ENCODE measurements around the gene HSP90B1. TPM values are rescaled to one million over a fixed set of nuclear protein-coding genes. Genes with fewer than 3 reads are reported as not detected.
A peak's percentile ranks its signal among the peaks of the same experiment; 100 is the strongest.

HSP90B1 gene
- total and polyA plus RNA-seq, 2 of the 13 experiments (the other 11 are each of a cell fraction or from before 2014, with no cell fraction given): 800 to 954 TPM

DNA sequence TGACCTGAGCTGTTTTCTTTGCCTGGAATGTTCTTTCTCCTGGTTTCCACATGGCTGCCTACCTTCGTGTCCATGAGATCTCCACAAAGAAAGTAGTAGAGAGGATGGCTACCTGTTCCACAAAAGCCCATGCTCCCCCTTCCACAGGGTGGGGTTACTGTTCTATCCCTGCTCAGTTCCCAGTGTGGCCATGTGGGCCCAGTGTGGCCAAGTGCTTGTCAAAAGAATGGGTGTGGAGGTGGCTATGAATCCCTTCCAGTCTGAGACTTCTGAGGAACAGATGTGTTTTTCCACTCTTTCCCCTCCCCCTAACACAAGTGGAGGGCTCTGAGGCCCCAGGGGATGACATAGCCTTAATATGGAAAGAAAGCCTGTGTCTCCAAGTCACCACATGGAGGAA, 26.2 kb upstream of the HSP90B1 start (continued):
- TF ChIP-seq HNRNPUL1 (IDR thresholded peaks at IDR 0.05; ENCODE audit: low read depth, low read length) (no peak), ZNF878 (CRISPR knock-in tag; IDR thresholded peaks at IDR 0.05) (no peak), PLSCR1 (CRISPR knock-in tag; IDR thresholded peaks at IDR 0.05; ENCODE audit: borderline replicate concordance) (no peak), KLF12 (CRISPR knock-in tag; IDR thresholded peaks at IDR 0.05; ENCODE audit: borderline replicate concordance) (no peak), ZFAT (CRISPR knock-in tag; conservative IDR thresholded peaks at IDR 0.05) (no peak), ONECUT2 (CRISPR knock-in tag; IDR thresholded peaks at IDR 0.05) (no peak)
- TF ChIP-seq, protein P1, sequence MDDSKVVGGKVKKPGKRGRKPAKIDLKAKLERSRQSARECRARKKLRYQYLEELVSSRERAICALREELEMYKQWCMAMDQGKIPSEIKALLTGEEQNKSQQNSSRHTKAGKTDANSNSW (CRISPR knock-in tag; IDR thresholded peaks at IDR 0.05; ENCODE audit: borderline replicate concordance): no peak

- ATAC-seq (no peak), FAIRE-seq (no peak)
- H4K20me1 ChIP-seq (ENCODE audit: insufficient read depth, low read length): no peaks in the 10 kb centered on the region
These were observed 24.4 kb upstream of the HSP90B1 start for GRCh38 chr12:103905730-103906349.

More at GRCh38 chr12:103905730-103906349, 24.4 kb upstream of the HSP90B1 start:
- Histone ChIP-seq H3K9me3 (ENCODE audit: low read length) (no peaks in the 10 kb centered on the region), H3K27ac (ENCODE audit: extremely low read length, insufficient read depth, low read length) (no peak overlapping the region), H2AFZ (ENCODE audit: low read length) (no peak overlapping the region), H3K36me3 (replicated peaks in 1 of 2; ENCODE audit: control insufficient read depth in 1 of 2, insufficient read depth in 2 of 2, low read length in 2 of 2) (no peaks in the 10 kb centered on the region), H3K4me2 (ENCODE audit: low read depth, low read length) (no peak overlapping the region), H3K79me2 (ENCODE audit: insufficient read depth, low read length) (no peaks in the 10 kb centered on the region), H3K4me3 (replicated peaks in 1 of 3; ENCODE audit: insufficient read depth in 1 of 3, low read depth in 2 of 3, low read length in 3 of 3) (no peak overlapping the region), H3K9ac (ENCODE audit: insufficient read depth, low read depth, low read length) (no peak overlapping the region), H3K27me3 (ENCODE audit: control insufficient read depth in 1 of 2, insufficient read depth in 2 of 2, low read length in 2 of 2) (peaks cover 0 to 6% of the 10 kb centered on the region in 2 experiments; a peak in 2 of 5 replicates), H3K4me1 (ENCODE audit: insufficient read depth, low read length) (no peaks in the 10 kb centered on the region)
- in situ Hi-C loops (cut with HindIII; ENCODE audit: extremely low pct_ligation_motif_present, low pct_unique_long_range_greater_than_20kb) (no loop called here), intact Hi-C loops (cut with micrococcal nuclease; ENCODE audit: unreplicated experiment) (no loop called here)
- BruUV-seq (replicated peaks): no TSS peak
- DNase-seq (ENCODE audit: low spot score): no peak
- TF ChIP-seq FOXA1 (IDR thresholded peaks at IDR 0.05) (0 out of 2 replicates have a peak, but pooled peaks have one; percentile 9), FOXA1 (CRISPR knock-in tag; IDR thresholded peaks at IDR 0.05) (no peak), HNF1B (CRISPR knock-in tag; IDR thresholded peaks at IDR 0.05) (no peak)
- CTCF ChIA-PET (ENCODE audit: low intra/inter-chr PET ratio, low total read pairs): no interaction called here
- POLR2A ChIA-PET: no interaction called here
- WGBS (ENCODE audit: low lambda C conversion rate): 4% methylated on average over 4 of the region's 4 CpGs
